Right lung (tissue), 5 donors: ENCODE data around the gene ZFAND2A. TPM values are rescaled to one million over a fixed set of nuclear protein-coding genes. Genes with fewer than 3 reads are reported as not detected.
"Not testable (repeated sequence)": the region's sequence is repeated elsewhere in the genome, so short reads cannot be mapped to it uniquely, and the experiment has no call there.

Source experiments
- DNase-seq, 2 donors: peaks; one replicate each; pipeline ENCODE4 v3.0.0-alpha.2; 2013
- polyA plus RNA-seq, 5 donors: library from polyadenylated mRNA; unstranded; fragments of 120-200 nt; gene quantifications; one replicate each; pipeline versions ENCODE4 v1.2.1 to v1.2.3, GENCODE V29; 2013; ENCODE audit warnings: inconsistent platforms in 1 of 5, low replicate concordance in 1 of 5; ENCODE audit not compliant: insufficient read length in 5 of 5, insufficient read depth in 1 of 5

The ZFAND2A gene
- polyA plus RNA-seq, 5 donors: 18.0 to 28.5 (median 21.9) TPM

GRCh38 chr7:1124816-1125602, 35.0 kb downstream of the ZFAND2A start:
- DNase-seq: no peak

- no peak for DNase-seq
Observed at GRCh38 chr7:1124164-1124563, 35.8 kb downstream of the ZFAND2A start.

DNA sequence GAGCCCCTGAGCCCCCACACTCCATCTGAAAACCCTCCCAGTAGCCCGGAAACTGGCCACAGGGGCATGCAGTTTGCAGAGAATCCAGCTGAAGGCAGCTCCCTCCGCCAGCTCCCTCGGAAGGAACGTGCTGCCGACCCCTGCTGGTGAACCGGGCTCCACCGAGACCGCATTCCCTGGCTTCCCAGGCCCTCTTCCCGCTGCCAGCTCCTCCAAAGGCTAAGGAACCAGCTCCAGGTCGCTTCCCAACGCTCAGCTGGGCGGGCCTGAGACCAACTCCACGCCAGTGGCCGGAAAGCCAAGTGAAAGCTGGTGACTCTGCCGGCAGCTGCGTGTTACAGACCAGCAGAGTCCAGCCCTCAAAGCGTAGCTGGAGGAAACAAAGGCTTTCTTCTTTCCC, 36.3 kb downstream of the ZFAND2A start:
- DNase-seq: peak; percentile 60 to 73

DNA sequence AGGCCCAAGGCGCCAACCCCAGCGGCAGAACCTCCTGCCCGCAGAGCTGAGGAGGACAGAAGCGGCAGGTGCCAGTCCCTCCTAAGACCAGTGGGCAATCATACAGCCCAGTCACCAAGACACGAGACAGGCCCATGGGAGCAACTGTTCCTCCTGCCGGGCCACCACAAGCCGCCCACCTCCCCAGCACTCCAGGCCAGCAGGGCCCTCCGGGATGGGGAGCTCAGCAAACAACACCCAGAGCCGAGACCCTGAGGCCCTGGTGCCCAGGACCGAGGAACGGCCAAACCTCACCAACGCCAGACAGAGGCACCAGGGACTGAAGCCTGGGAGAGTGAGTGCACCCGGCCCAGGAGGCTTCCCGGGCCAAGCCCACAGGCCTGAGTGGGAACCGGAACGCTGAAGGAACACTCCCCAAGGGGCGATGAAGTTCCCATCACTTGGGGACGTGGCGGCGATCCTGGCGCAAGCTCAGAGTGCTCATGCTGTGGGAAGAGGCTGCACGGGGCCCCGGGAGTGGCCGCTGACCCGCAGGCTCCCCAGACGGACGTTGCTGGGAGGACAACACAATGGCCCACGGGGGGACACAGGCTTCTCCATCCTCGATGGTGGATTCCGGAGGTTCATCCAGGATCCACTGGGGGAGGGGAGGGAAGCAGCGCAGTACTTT, 37.0 kb downstream of the ZFAND2A start:
- DNase-seq: no peak

DNA sequence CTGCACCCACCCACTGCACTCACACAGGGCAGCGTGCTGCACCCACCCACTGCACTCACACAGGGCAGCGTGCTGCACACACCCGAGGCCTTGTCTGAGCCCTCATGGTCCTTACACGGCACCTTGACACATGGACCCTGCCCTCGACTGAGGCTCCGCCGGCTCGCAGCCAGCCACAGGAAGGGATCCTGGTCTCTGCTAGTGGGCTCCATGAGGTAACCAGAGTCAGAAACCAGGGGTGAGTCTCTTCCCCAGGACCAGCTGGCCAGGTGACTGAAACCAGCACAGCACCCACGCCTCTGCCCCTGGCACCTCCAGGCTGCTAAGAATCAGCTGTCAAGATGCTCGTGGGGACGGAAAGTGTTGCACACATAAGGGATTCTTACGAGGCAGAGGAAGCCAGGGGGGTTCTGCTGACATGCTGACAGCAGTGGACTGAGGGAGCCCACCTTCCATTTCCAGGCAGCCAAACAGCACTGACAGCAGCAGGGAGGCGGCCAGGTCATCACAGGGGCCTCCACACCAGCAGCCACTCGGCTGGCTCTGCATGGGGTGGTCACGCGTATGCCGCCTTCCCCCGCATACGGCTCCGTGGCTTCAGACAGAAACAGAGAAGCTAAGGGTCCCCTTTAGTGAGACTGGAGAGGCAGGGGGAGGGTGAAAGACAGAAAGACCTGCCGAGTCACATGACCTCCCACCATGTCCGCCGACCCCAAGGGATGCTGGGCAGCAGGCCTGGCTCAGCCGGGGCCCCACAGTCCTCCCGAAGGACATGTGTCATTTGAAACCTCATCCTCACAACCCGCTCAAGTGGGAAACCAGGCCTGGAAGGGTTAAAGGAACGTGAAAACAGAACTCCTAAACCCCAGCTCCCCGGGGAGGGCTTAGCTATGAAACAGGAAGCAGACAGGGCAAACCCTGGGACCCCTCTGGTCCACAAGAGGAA, 37.8 kb downstream of the ZFAND2A start:
- DNase-seq: no peak

DNA sequence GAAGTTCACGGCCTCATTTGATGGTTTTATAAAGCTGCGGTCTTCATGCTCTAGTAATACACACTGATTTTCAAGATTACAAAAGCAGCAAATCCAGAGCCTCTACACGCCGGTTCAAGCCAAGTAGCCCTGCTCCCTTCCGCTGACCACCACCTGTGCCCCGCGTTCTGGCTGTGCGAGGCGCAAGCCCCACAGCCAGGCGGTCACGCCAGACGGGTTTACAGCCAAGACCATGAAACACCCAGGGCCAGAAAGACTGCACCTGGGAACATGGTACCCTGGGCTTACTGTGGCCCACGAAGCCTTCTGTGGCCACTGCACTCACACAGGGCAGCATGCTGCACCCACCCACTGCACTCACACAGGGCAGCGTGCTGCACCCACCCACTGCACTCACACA, 38.5 kb downstream of the ZFAND2A start:
- no peak for DNase-seq

- no peak for DNase-seq
Observed at GRCh38 chr7:1120791-1121190, 39.2 kb downstream of the ZFAND2A start.

DNA sequence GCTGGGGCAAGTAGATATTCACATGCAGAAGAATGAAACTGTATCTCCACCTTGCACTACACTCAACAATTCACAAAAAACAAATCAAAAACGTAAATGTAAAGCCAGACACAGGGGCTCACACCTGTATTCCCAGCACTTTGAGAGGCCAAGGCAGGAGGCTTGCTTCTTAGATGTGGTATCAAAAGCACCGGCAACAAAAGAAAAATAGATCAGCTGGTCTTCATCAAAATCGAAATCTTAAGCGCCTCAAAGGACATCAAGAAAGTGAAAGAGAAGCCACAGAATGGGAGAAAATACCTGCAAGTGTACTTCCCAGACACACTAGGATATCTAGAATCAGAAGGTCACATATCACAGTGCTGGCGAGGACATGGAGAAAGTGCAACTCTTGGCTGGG, 40.8 kb downstream of the ZFAND2A start:
- DNase-seq: no peak

GRCh38 chr7:1117321-1117928, 42.6 kb downstream of the ZFAND2A start:
- DNase-seq: no peak

DNA sequence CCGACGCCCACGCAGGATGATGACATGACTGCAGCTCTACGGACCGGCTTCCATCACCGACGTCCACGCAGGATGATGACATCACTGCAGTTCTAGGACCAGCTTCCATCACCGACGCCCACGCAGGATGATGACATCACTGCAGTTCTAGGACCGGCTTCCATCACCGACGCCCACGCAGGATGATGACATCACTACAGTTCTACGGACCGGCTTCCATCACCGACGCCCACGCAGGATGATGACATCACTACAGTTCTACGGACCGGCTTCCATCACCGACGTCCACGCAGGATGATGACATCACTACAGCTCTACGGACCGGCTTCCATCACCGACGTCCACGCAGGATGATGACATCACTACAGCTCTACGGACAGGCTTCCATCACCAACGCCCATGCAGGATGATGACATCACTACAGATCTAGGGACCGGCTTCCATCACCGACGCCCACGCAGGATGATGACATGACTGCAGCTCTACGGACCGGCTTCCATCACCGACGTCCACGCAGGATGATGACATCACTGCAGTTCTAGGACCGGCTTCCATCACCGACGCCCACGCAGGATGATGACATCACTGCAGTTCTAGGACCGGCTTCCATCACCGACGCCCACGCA, 43.5 kb downstream of the ZFAND2A start:
- not testable (repeated sequence) for DNase-seq

GRCh38 chr7:1115171-1116045, 44.6 kb downstream of the ZFAND2A start:
- not testable (repeated sequence) for DNase-seq

DNA sequence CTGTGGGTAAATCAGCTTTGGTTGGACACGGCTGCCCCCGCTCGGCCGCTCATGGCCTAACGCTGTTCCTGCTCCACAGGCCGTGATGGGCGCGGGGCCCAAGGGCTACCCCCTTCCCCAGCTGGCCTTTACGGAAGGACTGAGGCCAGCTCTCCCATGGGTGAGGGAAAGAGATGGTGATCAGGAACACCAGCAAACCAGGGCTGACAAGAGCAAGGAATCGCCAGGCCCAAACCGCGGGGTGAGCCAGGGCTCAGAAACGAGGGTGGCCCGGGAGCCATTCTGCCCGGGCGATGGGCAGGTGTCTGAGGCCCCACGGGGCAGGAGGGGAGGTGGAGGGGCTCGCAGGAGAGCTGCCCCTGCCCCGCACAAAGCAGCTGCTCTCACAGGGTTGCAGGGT, 45.5 kb downstream of the ZFAND2A start:
- no peak for DNase-seq

- no peak for DNase-seq
Observed at GRCh38 chr7:1114088-1114487, 45.9 kb downstream of the ZFAND2A start.

- no peak for DNase-seq
Observed at GRCh38 chr7:1113548-1113885, 46.5 kb downstream of the ZFAND2A start.

DNA sequence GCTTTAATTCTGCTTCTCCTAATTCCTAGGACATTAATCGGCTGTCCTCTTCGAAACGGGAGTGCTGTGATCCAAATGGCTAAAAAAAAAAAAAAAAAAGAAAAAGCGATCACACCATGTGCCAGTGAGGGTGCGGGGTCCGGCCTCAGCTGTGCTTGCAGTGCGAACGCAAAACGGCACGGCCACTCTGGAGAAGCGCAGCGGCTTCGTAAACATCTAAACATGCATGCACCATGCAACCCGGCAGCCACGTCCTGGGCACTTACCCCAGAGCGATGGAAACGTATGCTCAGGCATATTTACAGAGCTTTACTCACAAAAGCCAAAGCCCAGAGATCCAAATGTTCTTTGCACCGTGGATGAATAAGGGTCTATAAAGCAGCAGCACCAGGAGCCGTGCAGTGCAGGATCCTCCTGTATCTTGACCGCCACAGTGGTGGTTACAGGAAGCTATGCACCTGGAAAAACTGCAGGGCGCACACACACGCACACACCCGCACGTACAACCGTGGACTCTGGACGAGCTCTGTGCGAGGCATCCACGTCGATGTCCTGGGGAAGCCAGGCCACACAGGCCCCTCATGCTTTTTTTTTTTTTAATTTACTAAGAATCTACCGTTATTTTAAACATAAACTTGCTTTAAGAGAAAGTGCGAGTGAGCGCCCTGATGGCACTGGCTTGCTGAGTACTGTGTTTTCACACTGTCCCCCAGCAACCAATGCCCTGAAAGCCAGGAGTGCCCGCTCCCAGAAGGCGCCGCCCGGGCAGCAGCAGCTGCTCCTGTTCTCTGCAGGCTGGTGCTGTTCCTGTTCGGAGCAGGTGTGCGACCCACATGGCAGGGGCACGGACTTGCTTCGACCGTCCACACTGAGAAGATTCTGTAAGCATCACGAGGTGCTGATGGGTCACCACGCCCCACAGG, 47.1 kb downstream of the ZFAND2A start:
- DNase-seq: no peak

DNA sequence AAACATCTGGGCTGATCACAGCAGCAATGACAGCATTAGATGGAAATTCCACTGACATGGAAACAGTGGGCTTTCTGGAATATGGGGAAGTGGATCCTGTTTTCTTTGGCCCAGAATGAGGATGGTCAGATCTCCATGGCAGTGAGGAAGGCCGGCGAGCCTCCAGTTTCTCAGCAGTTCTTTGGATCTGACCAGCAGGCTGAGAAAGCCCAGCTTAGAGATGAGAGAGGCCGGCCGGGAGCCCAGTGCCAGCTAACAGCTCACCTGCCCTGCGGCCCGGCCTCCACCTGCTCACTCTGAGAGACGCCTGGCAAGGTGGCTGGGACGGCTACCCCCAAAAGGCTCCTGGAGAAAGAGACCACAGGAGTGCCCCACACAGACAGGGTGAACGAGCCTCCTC, 47.9 kb downstream of the ZFAND2A start:
- DNase-seq: no peak

- DNase-seq: no peak
Observed at GRCh38 chr7:1111156-1111555, 48.8 kb downstream of the ZFAND2A start.

DNA sequence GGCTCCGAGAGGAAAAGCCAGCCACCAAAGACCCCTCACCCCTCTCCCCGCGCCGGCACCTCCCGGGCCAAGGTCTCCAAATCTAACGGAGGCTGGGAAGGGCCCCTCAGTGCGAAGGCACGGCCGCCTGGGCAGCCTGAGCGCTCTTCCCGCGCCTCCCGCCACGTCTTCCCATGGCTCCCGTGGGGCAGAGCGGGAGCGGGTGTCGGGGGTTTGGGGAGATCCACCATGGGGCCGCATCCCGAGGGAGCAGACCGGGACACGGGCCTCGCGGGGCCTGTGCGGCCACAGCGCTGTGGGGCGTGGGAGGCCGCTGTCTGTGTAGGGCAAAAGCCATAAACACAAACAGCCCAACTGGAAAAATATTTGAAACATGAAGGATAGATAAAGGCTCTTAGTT, 49.6 kb downstream of the ZFAND2A start:
- DNase-seq: no peak

GRCh38 chr7:1109581-1110310, 50.2 kb downstream of the ZFAND2A start:
- no peak for DNase-seq
